Activated T-cell treated with anti-CD3 and anti-CD28 coated beads for 48 hours (primary cell): ENCODE results near the gene MUC12.
A peak's percentile ranks its signal among the peaks of the same experiment; 100 is the strongest.
"Not testable (repeated sequence)": the region's sequence is repeated elsewhere in the genome, so short reads cannot be mapped to it uniquely, and the experiment has no call there.

Source experiments
- DNase-seq: peaks from one replicate; pipeline ENCODE4 v3.0.0-alpha.2; 2020; ENCODE audit warnings: low read depth

Gene MUC12

GRCh38 chr7:100985033-100985797 is 15.8 kb downstream of the MUC12 start:
- DNase-seq = not testable (repeated sequence)

GRCh38 chr7:100991631-100992030 is 22.3 kb downstream of the MUC12 start:
- no peak for DNase-seq

GRCh38 chr7:100992280-100992679 is 22.9 kb downstream of the MUC12 start:
- DNase-seq = not testable (repeated sequence)

- DNase-seq = not testable (repeated sequence)
Measured at GRCh38 chr7:100994671-100995070, 25.3 kb downstream of the MUC12 start.

- not testable (repeated sequence) for DNase-seq
Measured at GRCh38 chr7:100998530-100998929, 29.2 kb downstream of the MUC12 start.

- DNase-seq = not testable (repeated sequence)
Measured at GRCh38 chr7:100999334-100999733, 30.0 kb downstream of the MUC12 start.

- not testable (repeated sequence) for DNase-seq
Measured at GRCh38 chr7:101000025-101000424, 30.7 kb downstream of the MUC12 start.

GRCh38 chr7:101002333-101002732 is 33.0 kb downstream of the MUC12 start:
- DNase-seq = not testable (repeated sequence)

GRCh38 chr7:101007361-101007760 is 38.0 kb downstream of the MUC12 start:
- not testable (repeated sequence) for DNase-seq

- DNase-seq = no peak
Measured at GRCh38 chr7:101009629-101010028, 40.3 kb downstream of the MUC12 start.

GRCh38 chr7:101012931-101013330 is 43.6 kb downstream of the MUC12 start:
- DNase-seq = no peak

- DNase-seq = no peak
Measured at GRCh38 chr7:101015626-101016025, 46.3 kb downstream of the MUC12 start.

GRCh38 chr7:101017064-101017777 is 47.9 kb downstream of the MUC12 start:
- peak; percentile 58 for DNase-seq

- no peak for DNase-seq
Measured at GRCh38 chr7:101018271-101019167, 49.2 kb downstream of the MUC12 start.

GRCh38 chr7:101020444-101020843 is 51.1 kb downstream of the MUC12 start:
- DNase-seq = no peak

- DNase-seq = no peak
Measured at GRCh38 chr7:101021703-101022102, 52.3 kb downstream of the MUC12 start.

- DNase-seq = no peak
Measured at GRCh38 chr7:101023839-101024238, 54.5 kb downstream of the MUC12 start.

- DNase-seq = no peak
Measured at GRCh38 chr7:101031082-101031481, 61.7 kb downstream of the MUC12 start.

- no peak for DNase-seq
Measured at GRCh38 chr7:101035941-101036340, 66.6 kb downstream of the MUC12 start.

- not testable (repeated sequence) for DNase-seq
Measured at GRCh38 chr7:101041283-101041682, 71.9 kb downstream of the MUC12 start.

GRCh38 chr7:101058355-101058754 is 89.0 kb downstream of the MUC12 start:
- DNase-seq = peak; percentile 17

- no peak for DNase-seq
Measured at GRCh38 chr7:101059620-101059942, 90.2 kb downstream of the MUC12 start.
